IPS-18c (cell line): ENCODE data around the gene PARVB.
"Not testable (repeated sequence)": the region's sequence is repeated elsewhere in the genome, so short reads cannot be mapped to it uniquely, and the experiment has no call there.

Experiments used
- H3K4me3 ChIP-seq: 2 replicates; pipeline ENCODE4 v1.7.0; 2013; ENCODE audit warnings: low read depth, mild to moderate bottlenecking, low read length, moderate library complexity; ENCODE audit not compliant: insufficient read depth
- H3K9me3 ChIP-seq: one replicate; pipeline ENCODE4 v1.6.1; 2013; ENCODE audit warnings: mild to moderate bottlenecking, low read length, moderate library complexity; ENCODE audit not compliant: control insufficient read depth, insufficient read depth

The PARVB gene

GRCh38 chr22:43995057-43995685 lies 28.9 kb upstream of the PARVB start:
- H3K4me3 ChIP-seq: no peak overlapping the region
- H3K9me3 ChIP-seq: no peaks in the 10 kb centered on the region

GRCh38 chr22:43995798-43996169 lies 28.3 kb upstream of the PARVB start:
- no peaks in the 10 kb centered on the region for H3K9me3 ChIP-seq
- H3K4me3 ChIP-seq: no peak overlapping the region

- no peaks in the 10 kb centered on the region for H3K9me3 ChIP-seq
- no peak overlapping the region for H3K4me3 ChIP-seq
Measured at GRCh38 chr22:43996170-43996980, 27.7 kb upstream of the PARVB start.

GRCh38 chr22:43996981-43997265 lies 27.2 kb upstream of the PARVB start:
- no peak overlapping the region for H3K4me3 ChIP-seq
- no peaks in the 10 kb centered on the region for H3K9me3 ChIP-seq

GRCh38 chr22:43998679-43999264 lies 25.3 kb upstream of the PARVB start:
- no peaks in the 10 kb centered on the region for H3K9me3 ChIP-seq
- no peak overlapping the region for H3K4me3 ChIP-seq

- Histone ChIP-seq H3K4me3 (no peak overlapping the region), H3K9me3 (no peaks in the 10 kb centered on the region)
Measured at GRCh38 chr22:43999378-43999777, 24.7 kb upstream of the PARVB start.

GRCh38 chr22:44000123-44000522 lies 24.0 kb upstream of the PARVB start:
- H3K4me3 ChIP-seq: no peak overlapping the region
- H3K9me3 ChIP-seq: no peaks in the 10 kb centered on the region

GRCh38 chr22:44001521-44001920 lies 22.6 kb upstream of the PARVB start:
- Histone ChIP-seq H3K9me3 (peaks cover 2% of the 10 kb centered on the region), H3K4me3 (no peak overlapping the region)

GRCh38 chr22:44002324-44002723 lies 21.8 kb upstream of the PARVB start:
- Histone ChIP-seq H3K9me3 (peaks cover 2% of the 10 kb centered on the region), H3K4me3 (no peak overlapping the region)

- H3K4me3 ChIP-seq: no peak overlapping the region
- peaks cover 2% of the 10 kb centered on the region for H3K9me3 ChIP-seq
Measured at GRCh38 chr22:44002997-44003396, 21.1 kb upstream of the PARVB start.

GRCh38 chr22:44003405-44004103 lies 20.5 kb upstream of the PARVB start:
- Histone ChIP-seq H3K9me3 (peaks cover 2% of the 10 kb centered on the region), H3K4me3 (no peak overlapping the region)

- peaks cover 2% of the 10 kb centered on the region for H3K9me3 ChIP-seq
- no peak overlapping the region for H3K4me3 ChIP-seq
Measured at GRCh38 chr22:44004104-44004460, 20.0 kb upstream of the PARVB start.

- Histone ChIP-seq H3K9me3 (peaks cover 2% of the 10 kb centered on the region), H3K4me3 (no peak overlapping the region)
Measured at GRCh38 chr22:44005524-44005923, 18.6 kb upstream of the PARVB start.

GRCh38 chr22:44012162-44012561 lies 11.9 kb upstream of the PARVB start:
- H3K4me3 ChIP-seq: no peak overlapping the region
- no peaks in the 10 kb centered on the region for H3K9me3 ChIP-seq

- Histone ChIP-seq H3K4me3 (no peak overlapping the region), H3K9me3 (no peaks in the 10 kb centered on the region)
Measured at GRCh38 chr22:44012591-44012990, 11.5 kb upstream of the PARVB start.

- Histone ChIP-seq H3K4me3 (no peak overlapping the region), H3K9me3 (no peaks in the 10 kb centered on the region)
Measured at GRCh38 chr22:44014241-44014640, 9.9 kb upstream of the PARVB start.

GRCh38 chr22:44016586-44016985 lies 7.5 kb upstream of the PARVB start:
- not testable (repeated sequence) for H3K4me3 ChIP-seq, H3K9me3 ChIP-seq

- H3K9me3 ChIP-seq: no peaks in the 10 kb centered on the region
- no peak overlapping the region for H3K4me3 ChIP-seq
Measured at GRCh38 chr22:44018594-44018993, 5.5 kb upstream of the PARVB start.
